ENCODE data around the gene LRRC28.

The LRRC28 gene

DNA sequence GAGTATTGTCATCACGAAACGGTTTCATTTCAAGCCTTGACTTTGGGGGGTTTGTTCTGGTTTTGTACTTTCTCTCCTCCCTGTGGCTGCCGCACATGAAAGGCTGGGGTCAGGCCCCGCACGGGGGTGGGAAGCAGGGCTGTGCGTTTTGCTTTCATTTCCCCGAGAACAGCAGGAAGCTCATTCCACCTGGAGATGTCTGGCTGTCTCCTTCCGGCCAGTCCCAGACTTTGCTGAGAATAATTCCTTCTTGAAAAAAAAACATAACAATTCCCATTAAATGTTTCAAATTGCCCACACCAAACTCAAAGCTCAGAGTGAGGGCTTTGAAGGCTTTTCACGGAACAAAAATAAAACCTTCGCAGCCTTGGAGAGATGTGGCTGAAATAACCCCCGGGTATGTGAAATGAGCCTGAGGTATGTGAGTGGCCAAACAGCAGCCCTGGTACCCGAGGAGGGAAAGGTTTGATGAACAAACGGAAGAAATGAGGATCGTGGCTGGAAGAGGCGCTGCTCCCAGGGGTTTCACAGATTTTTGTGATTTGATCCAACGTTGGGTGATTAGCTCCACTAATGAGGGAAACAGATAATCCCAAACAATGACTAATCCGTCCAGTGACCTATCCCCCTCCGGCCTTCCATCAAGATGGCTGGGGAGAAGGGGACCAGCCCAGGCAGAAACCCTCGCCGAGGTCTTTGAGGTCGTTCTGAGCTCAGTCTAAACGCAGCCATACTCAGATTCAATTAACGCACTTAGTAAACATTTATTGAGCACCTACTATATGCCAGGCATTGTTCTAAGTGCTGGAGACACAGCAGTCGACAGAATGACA lies 187.6 kb downstream of the LRRC28 start:
- DNase-seq = no peak

GRCh38 chr15:99439524-99439835 lies 188.2 kb downstream of the LRRC28 start:
- no peak for DNase-seq

GRCh38 chr15:99440029-99440428 lies 188.7 kb downstream of the LRRC28 start:
- no peak for DNase-seq
